HG03025 (cell line): Measurements from ENCODE around the gene TMEM190.
"Not testable (repeated sequence)": the region's sequence is repeated elsewhere in the genome, so short reads cannot be mapped to it uniquely, and the experiment has no call there.

Experiments
- ATAC-seq: cut with Tn5 transposase; IDR thresholded peaks from one replicate; pipeline ENCODE4 v1.9.1; 2021; ENCODE audit warnings: mild to moderate bottlenecking, moderate library complexity; ENCODE audit not compliant: unreplicated experiment, low FRiP score

TMEM190 gene

DNA sequence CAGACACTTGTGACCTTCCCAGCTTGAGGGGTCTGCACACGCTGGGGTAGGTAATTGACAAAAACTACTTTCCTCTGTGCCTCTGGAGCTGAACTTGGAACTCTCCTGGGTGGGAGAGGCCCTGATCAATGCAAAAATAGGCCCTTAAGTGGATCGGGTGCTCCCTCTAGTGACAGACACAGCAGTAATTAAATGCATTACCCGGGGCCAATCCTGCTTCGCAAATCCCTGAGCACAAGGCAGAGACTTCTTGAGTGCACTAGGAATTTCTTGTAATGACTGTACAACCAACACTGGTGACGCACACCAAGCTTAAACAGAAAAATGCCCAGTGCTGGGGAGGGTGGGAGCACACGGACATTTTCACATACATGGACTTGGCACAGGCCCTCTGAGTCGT lies 41.6 kb downstream of the TMEM190 start:
- ATAC-seq, result no peak

DNA sequence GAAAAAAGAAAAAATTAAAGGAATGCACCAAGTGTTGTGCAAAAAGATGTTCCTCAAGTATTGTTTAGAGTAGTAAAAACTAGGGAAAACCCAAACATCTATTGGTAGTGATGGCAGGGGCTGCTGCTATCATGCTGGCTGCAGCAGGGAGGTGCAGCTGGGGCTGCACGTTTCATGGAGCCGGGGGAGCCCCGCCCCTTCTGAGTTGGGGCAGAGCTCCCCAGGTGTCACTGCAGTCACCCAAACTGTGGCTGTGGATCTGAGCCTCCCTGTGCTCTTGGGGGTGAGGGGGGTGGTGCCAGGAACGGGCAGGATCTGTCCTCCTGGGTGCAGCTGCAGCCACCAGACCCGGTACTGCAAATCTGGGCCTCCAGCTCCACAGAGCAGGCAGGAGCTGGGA lies 42.5 kb downstream of the TMEM190 start:
- no peak for ATAC-seq

GRCh38 chr19:55419624-55420236 lies 43.1 kb downstream of the TMEM190 start:
- ATAC-seq, result no peak

- not testable (repeated sequence) for ATAC-seq
Measured at GRCh38 chr19:55421281-55421680, 44.7 kb downstream of the TMEM190 start.

DNA sequence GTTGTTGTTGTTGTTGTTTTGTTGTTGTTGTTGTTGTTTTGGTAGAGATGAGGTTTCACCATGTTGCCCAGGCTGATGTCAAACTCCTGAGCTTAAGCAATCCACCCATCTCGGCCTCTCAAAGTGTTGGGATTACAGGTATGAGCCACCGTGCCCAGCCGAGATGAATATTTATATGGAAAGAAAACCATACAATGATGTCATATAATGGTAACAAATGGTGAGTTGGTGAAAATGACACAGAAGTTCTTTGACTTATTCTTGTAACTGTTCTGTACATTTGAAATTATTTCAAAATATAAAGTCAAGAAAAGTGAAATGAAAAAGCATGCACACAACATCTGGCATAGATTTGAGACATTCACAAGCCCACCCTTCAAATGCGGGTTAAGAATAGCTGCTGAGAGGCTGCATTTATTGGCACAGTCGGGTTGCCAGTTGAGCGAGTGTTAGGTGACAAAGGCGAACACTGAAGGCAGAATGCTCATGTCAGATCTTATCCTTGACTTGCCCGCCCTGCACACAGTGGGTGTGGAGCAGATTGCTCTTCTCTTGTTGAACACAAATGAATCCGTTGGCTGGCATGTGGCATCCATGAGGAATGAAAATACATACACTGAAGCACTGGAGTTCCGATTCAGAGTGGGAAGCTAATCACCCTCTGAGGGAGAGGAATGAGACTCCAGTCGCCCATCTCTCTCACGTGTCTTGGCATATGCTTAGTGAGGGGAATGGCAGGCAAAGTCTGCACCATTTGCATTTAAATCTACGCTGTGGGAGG lies 46.8 kb downstream of the TMEM190 start:
- no peak for ATAC-seq

DNA sequence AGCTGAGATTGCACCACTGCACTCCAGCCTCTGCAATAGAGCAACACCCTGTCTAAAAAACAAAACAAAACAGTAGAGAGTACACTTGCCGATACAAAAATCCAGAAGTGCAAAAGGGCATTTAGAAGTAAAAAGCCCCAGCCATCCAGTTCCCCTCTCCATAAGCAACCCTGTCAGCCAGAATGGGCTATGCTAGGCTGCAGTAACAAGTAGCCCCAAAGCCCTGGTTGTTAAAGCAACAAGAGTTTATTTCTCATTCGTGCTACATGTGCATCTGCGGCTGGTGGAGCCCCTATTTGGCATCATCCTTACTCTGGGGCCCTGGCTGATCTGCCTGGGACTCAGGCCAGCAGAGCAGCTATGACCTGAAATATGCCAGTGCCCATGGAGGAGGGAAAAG lies 47.9 kb downstream of the TMEM190 start:
- no peak for ATAC-seq

GRCh38 chr19:55426042-55426441 lies 49.4 kb downstream of the TMEM190 start:
- no peak for ATAC-seq
